WTC11 (cell line): ENCODE data around the gene RNF31. TPM values are rescaled to one million over a fixed set of nuclear protein-coding genes. Genes with fewer than 3 reads are reported as not detected.

ENCODE experiments used
- ATAC-seq: fragments of 200-7000 bp; cut with Tn5 transposase; 2 replicates; pipeline ENCODE4 v1.10.0; 2021; ENCODE audit warnings: mild to moderate bottlenecking, moderate library complexity
- CTCF ChIA-PET: fragments of 300-600 bp; sonication (Branson Sonifier 250); formaldehyde crosslinking; loops from one replicate; lab custom pipeline; 2021; ENCODE audit warnings: antibody characterized with exemption; lab: Charles Lee
- POLR2A ChIA-PET: fragments of 350-600 bp; sonication (Branson Sonifier 250); formaldehyde crosslinking; loops from one replicate; lab custom pipeline; 2021; ENCODE audit warnings: antibody characterized with exemption; lab: Charles Lee
- DNase-seq: peaks from one replicate; pipeline ENCODE4 v3.0.0; 2021; ENCODE audit warnings: low spot score
- H3K27ac Mint-ChIP-seq: 2 replicates; pipeline ENCODE4 v1.8.0; 2021; ENCODE audit warnings: mixed read lengths
- H3K27me3 Mint-ChIP-seq: 2 replicates; pipeline ENCODE4 v1.8.0; 2021; ENCODE audit warnings: low read depth, mild to moderate bottlenecking, moderate library complexity, mixed read lengths
- H3K36me3 Mint-ChIP-seq: 2 replicates; pipeline ENCODE4 v1.8.0; 2021; ENCODE audit warnings: mixed read lengths
- H3K4me1 Mint-ChIP-seq: 2 replicates; pipeline ENCODE4 v1.8.0; 2022; ENCODE audit warnings: mixed read lengths
- H3K4me3 Mint-ChIP-seq: 2 replicates; pipeline ENCODE4 v1.8.0; 2021; ENCODE audit warnings: mild to moderate bottlenecking, moderate library complexity, mixed read lengths
- H3K9me3 Mint-ChIP-seq: 2 replicates; pipeline ENCODE4 v1.8.0; 2021; ENCODE audit warnings: mixed read lengths
- AR ChIP-seq: fragments of 250-450 bp; sonication (Bioruptor Pico); IDR thresholded peaks from 2 replicates; pipeline ENCODE4 v1.9.0; 2021; ENCODE audit warnings: mild to moderate bottlenecking
- CDX4 ChIP-seq: fragments of 250-450 bp; sonication (Bioruptor Pico); IDR thresholded peaks from 2 replicates; pipeline ENCODE4 v1.9.0; 2021; ENCODE audit warnings: moderate library complexity, mild to moderate bottlenecking, inconsistent platforms, borderline replicate concordance
- ELF4 ChIP-seq: sonication (generic); formaldehyde crosslinking; IDR thresholded peaks from 2 replicates; pipeline ENCODE4 v1.8.1; 2022; ENCODE audit warnings: low read depth, mild to moderate bottlenecking, moderate library complexity, missing genetic modification reagents
- ESRRA ChIP-seq: sonication (generic); formaldehyde crosslinking; IDR thresholded peaks from 2 replicates; pipeline ENCODE4 v1.8.1; 2022; ENCODE audit warnings: mild to moderate bottlenecking, missing genetic modification reagents, borderline replicate concordance
- FOXJ3 ChIP-seq: sonication (generic); formaldehyde crosslinking; IDR thresholded peaks from 2 replicates; pipeline ENCODE4 v1.9.0; 2021; ENCODE audit warnings: missing genetic modification reagents, mild to moderate bottlenecking, borderline replicate concordance
- GABPB1 ChIP-seq: sonication (generic); formaldehyde crosslinking; IDR thresholded peaks from 2 replicates; pipeline ENCODE4 v1.8.1; 2023; ENCODE audit warnings: mild to moderate bottlenecking, missing genetic modification reagents
- PREB ChIP-seq: sonication (generic); formaldehyde crosslinking; IDR thresholded peaks from 2 replicates; pipeline ENCODE4 v1.8.1; 2022; ENCODE audit warnings: mild to moderate bottlenecking, missing genetic modification reagents, moderate library complexity, borderline replicate concordance
- RORB ChIP-seq: fragments of 250-450 bp; sonication (Bioruptor Pico); IDR thresholded peaks from 2 replicates; pipeline ENCODE4 v1.9.0; 2021; ENCODE audit warnings: mild to moderate bottlenecking
- SMAD4 ChIP-seq: sonication (generic); formaldehyde crosslinking; IDR thresholded peaks from 2 replicates; pipeline ENCODE4 v1.8.0; 2022; ENCODE audit warnings: mild to moderate bottlenecking, missing genetic modification reagents
- ZNF416 ChIP-seq: fragments of 250-450 bp; sonication (Bioruptor Pico); IDR thresholded peaks from 2 replicates; pipeline ENCODE4 v1.9.0; 2021; ENCODE audit warnings: mild to moderate bottlenecking, inconsistent platforms
- ZNF671 ChIP-seq: fragments of 250-450 bp; sonication (Bioruptor Pico); IDR thresholded peaks from 2 replicates; pipeline ENCODE4 v1.8.0; 2021; ENCODE audit warnings: mild to moderate bottlenecking
- total RNA-seq: library from RNA; stranded (reverse); gene quantifications from 3 replicates; pipeline ENCODE4 v1.2.3, GENCODE V29; 2021
- TF ChIP-seq, protein P1 (sequence below): sonication (generic); formaldehyde crosslinking; IDR thresholded peaks from 2 replicates; pipeline ENCODE4 v1.8.1; 2023; ENCODE audit warnings: mild to moderate bottlenecking, missing genetic modification reagents, borderline replicate concordance
- TF ChIP-seq, protein P2 (sequence below): sonication (generic); formaldehyde crosslinking; IDR thresholded peaks from 2 replicates; pipeline ENCODE4 v1.8.0; 2022; ENCODE audit warnings: missing genetic modification reagents
- TF ChIP-seq, protein P3 (sequence below): sonication (generic); formaldehyde crosslinking; IDR thresholded peaks from 2 replicates; pipeline ENCODE4 v1.8.1; 2022; ENCODE audit warnings: mild to moderate bottlenecking, moderate library complexity, missing genetic modification reagents
- TF ChIP-seq, protein P4 (sequence below): fragments of 250-450 bp; sonication (Bioruptor Pico); IDR thresholded peaks from 2 replicates; pipeline ENCODE4 v1.8.0; 2021; ENCODE audit warnings: mild to moderate bottlenecking

The RNF31 gene
- total RNA-seq, 1 experiment from 2014 or later, result 86.2 TPM

GRCh38 chr14:24139272-24139934, 7.9 kb upstream of the RNF31 start:
- DNase-seq (no peak), ATAC-seq (no peak)
- peak; percentile 48 for TF ChIP-seq GABPB1 (CRISPR knock-in tag)
- TF ChIP-seq ZNF416, result no peak
- POLR2A ChIA-PET, result interaction anchor here (0.6 kb wide), 1 partner anchor 496 kb away, joined by 3 read pairs; no protein-coding TSS in a partner anchor
- Mint-ChIP-seq H3K9me3 (no peaks in the 10 kb centered on the region), H3K27me3 (no peaks in the 10 kb centered on the region), H3K4me1 (peaks cover 31% of the 10 kb centered on the region), H3K27ac (peak overlapping the region; percentile 53; the same call in 1 of the 2 replicates), H3K4me3 (peak overlapping the region; percentile 95), H3K36me3 (peaks cover 36% of the 10 kb centered on the region)
- CTCF ChIA-PET, result interaction anchor here (0.7 to 1.4 kb wide), 2 partner anchors 18 to 21 kb away, joined by 3 to 5 read pairs; partner anchors contain the start of gene IRF9

GRCh38 chr14:24141097-24141880, 6.0 kb upstream of the RNF31 start, which contains the start of gene EMC9:
Gene EMC9 (minus strand): TSS chr14:24141591. CDS start chr14:24141304, 287 bp downstream.
- H3K36me3 Mint-ChIP-seq, result peaks cover 42% of the 10 kb centered on the region
- ATAC-seq (peak; percentile 89), DNase-seq (peak; percentile 100)
- H3K4me1 Mint-ChIP-seq, result peaks cover 35% of the 10 kb centered on the region
- H3K4me3 Mint-ChIP-seq, result peak within 1 kb of the TSS; percentile 95
- ChIA-PET POLR2A (interaction anchor here (0.6 to 2.1 kb wide), 12 partner anchors 10 to 603 kb away, joined by 3 to 24 read pairs (median 4); partner anchors contain the start of genes CARMIL3, CHMP4A, DCAF11 and IRF9), CTCF (interaction anchor here (0.6 to 2.3 kb wide), 14 partner anchors 20 to 586 kb away, joined by 3 to 26 read pairs (median 5); partner anchors contain the start of genes CIDEB, DCAF11, IRF9 and NRL)
- no peaks in the 10 kb centered on the region for H3K9me3 Mint-ChIP-seq
- no peaks in the 10 kb centered on the region for H3K27me3 Mint-ChIP-seq
- peak within 1 kb of the TSS; percentile 99 for H3K27ac Mint-ChIP-seq
- TF ChIP-seq GABPB1 (CRISPR knock-in tag), result peak; percentile 74
- TF ChIP-seq ELF4 (CRISPR knock-in tag), result no peak
- TF ChIP-seq CDX4, result no peak
- TF ChIP-seq ESRRA (CRISPR knock-in tag), result 0 out of 2 replicates have a peak, but pooled peaks have one; percentile 39
- TF ChIP-seq, protein P1, sequence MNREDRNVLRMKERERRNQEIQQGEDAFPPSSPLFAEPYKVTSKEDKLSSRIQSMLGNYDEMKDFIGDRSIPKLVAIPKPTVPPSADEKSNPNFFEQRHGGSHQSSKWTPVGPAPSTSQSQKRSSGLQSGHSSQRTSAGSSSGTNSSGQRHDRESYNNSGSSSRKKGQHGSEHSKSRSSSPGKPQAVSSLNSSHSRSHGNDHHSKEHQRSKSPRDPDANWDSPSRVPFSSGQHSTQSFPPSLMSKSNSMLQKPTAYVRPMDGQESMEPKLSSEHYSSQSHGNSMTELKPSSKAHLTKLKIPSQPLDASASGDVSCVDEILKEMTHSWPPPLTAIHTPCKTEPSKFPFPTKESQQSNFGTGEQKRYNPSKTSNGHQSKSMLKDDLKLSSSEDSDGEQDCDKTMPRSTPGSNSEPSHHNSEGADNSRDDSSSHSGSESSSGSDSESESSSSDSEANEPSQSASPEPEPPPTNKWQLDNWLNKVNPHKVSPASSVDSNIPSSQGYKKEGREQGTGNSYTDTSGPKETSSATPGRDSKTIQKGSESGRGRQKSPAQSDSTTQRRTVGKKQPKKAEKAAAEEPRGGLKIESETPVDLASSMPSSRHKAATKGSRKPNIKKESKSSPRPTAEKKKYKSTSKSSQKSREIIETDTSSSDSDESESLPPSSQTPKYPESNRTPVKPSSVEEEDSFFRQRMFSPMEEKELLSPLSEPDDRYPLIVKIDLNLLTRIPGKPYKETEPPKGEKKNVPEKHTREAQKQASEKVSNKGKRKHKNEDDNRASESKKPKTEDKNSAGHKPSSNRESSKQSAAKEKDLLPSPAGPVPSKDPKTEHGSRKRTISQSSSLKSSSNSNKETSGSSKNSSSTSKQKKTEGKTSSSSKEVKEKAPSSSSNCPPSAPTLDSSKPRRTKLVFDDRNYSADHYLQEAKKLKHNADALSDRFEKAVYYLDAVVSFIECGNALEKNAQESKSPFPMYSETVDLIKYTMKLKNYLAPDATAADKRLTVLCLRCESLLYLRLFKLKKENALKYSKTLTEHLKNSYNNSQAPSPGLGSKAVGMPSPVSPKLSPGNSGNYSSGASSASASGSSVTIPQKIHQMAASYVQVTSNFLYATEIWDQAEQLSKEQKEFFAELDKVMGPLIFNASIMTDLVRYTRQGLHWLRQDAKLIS (CRISPR knock-in tag), result no peak
- TF ChIP-seq, protein P2, sequence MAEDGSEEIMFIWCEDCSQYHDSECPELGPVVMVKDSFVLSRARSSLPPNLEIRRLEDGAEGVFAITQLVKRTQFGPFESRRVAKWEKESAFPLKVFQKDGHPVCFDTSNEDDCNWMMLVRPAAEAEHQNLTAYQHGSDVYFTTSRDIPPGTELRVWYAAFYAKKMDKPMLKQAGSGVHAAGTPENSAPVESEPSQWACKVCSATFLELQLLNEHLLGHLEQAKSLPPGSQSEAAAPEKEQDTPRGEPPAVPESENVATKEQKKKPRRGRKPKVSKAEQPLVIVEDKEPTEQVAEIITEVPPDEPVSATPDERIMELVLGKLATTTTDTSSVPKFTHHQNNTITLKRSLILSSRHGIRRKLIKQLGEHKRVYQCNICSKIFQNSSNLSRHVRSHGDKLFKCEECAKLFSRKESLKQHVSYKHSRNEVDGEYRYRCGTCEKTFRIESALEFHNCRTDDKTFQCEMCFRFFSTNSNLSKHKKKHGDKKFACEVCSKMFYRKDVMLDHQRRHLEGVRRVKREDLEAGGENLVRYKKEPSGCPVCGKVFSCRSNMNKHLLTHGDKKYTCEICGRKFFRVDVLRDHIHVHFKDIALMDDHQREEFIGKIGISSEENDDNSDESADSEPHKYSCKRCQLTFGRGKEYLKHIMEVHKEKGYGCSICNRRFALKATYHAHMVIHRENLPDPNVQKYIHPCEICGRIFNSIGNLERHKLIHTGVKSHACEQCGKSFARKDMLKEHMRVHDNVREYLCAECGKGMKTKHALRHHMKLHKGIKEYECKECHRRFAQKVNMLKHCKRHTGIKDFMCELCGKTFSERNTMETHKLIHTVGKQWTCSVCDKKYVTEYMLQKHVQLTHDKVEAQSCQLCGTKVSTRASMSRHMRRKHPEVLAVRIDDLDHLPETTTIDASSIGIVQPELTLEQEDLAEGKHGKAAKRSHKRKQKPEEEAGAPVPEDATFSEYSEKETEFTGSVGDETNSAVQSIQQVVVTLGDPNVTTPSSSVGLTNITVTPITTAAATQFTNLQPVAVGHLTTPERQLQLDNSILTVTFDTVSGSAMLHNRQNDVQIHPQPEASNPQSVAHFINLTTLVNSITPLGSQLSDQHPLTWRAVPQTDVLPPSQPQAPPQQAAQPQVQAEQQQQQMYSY, result no peak; the same call in 1 of the 2 replicates
- no peak for TF ChIP-seq SMAD4 (CRISPR knock-in tag)
- peak; percentile 16; the same call in 1 of the 2 replicates for TF ChIP-seq FOXJ3
- TF ChIP-seq ZNF671 (CRISPR knock-in tag), result no peak
- TF ChIP-seq RORB (CRISPR knock-in tag), result no peak
- TF ChIP-seq, protein P3, sequence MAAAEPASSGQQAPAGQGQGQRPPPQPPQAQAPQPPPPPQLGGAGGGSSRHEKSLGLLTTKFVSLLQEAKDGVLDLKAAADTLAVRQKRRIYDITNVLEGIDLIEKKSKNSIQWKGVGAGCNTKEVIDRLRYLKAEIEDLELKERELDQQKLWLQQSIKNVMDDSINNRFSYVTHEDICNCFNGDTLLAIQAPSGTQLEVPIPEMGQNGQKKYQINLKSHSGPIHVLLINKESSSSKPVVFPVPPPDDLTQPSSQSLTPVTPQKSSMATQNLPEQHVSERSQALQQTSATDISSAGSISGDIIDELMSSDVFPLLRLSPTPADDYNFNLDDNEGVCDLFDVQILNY (CRISPR knock-in tag), result peak; percentile 84
- TF ChIP-seq, protein P4, sequence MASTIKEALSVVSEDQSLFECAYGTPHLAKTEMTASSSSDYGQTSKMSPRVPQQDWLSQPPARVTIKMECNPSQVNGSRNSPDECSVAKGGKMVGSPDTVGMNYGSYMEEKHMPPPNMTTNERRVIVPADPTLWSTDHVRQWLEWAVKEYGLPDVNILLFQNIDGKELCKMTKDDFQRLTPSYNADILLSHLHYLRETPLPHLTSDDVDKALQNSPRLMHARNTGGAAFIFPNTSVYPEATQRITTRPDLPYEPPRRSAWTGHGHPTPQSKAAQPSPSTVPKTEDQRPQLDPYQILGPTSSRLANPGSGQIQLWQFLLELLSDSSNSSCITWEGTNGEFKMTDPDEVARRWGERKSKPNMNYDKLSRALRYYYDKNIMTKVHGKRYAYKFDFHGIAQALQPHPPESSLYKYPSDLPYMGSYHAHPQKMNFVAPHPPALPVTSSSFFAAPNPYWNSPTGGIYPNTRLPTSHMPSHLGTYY (CRISPR knock-in tag), result no peak
- TF ChIP-seq PREB (CRISPR knock-in tag), result peak; percentile 52; the same call in 1 of the 2 replicates
- no peak for TF ChIP-seq AR (CRISPR knock-in tag)
